ENCODE measurements around the gene SLC2A5. TPM values are rescaled to one million over a fixed set of nuclear protein-coding genes. Genes with fewer than 3 reads are reported as not detected.
"Not testable (repeated sequence)": the region's sequence is repeated elsewhere in the genome, so short reads cannot be mapped to it uniquely, and the experiment has no call there.

The SLC2A5 gene
- total and polyA plus RNA-seq, 4 donors = 4.9 to 12.9 (median 5.7) TPM

- H3K27me3 ChIP-seq (ENCODE audit: control insufficient read depth, insufficient read depth, low read length) = no peaks in the 10 kb centered on the region
- no peaks in the 10 kb centered on the region for H3K36me3 ChIP-seq (ENCODE audit: control insufficient read depth, insufficient read depth, low read length)
- no peak overlapping the region for H3K27ac ChIP-seq (ENCODE audit: low read depth, low read length)
- peak in 1 of 6 donors; percentile 31 for DNase-seq (ENCODE audit: low read depth in 4 of 6, low spot score in 6 of 6)
- H3K4me3 ChIP-seq (ENCODE audit: low read depth, low read length) = no peak overlapping the region
- H3K4me1 ChIP-seq (ENCODE audit: control insufficient read depth, insufficient read depth, low read length) = peaks cover 2% of the 10 kb centered on the region
- peaks cover 4% of the 10 kb centered on the region for H3K9me3 ChIP-seq (ENCODE audit: control insufficient read depth, insufficient read depth, low read length)
- WGBS (ENCODE audit: insufficient coverage) = 62% methylated on average over 5 of the region's 5 CpGs
These were observed 44.0 kb downstream of the SLC2A5 start for GRCh38 chr1:9025449-9025848.

DNA sequence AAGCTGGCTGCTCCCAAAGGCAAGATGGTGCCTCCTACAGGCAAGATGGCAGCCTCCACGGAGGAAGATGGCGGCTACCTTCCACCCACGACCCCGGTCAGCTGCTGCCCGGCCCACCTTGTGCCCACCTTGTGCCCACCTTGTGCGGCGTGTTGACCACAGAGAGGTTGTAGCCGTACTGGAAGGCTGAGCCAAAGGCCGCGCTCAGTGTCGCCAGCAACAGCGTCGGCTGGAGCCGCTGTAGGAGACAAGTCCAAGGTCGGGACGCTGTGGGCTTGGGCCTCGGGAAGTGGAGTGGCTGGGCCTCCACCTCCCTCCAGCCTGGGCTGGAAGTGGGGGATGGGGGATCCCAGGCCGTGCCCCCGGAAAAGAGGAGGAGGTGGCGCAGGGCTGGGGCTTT is 44.6 kb downstream of the SLC2A5 start:
- Histone ChIP-seq H3K4me1 (ENCODE audit: control insufficient read depth, insufficient read depth, low read length) (peaks cover 6% of the 10 kb centered on the region), H3K4me3 (ENCODE audit: low read depth, low read length) (no peak overlapping the region), H3K9me3 (ENCODE audit: control insufficient read depth, insufficient read depth, low read length) (no peaks in the 10 kb centered on the region), H3K27me3 (ENCODE audit: control insufficient read depth, insufficient read depth, low read length) (no peaks in the 10 kb centered on the region), H3K36me3 (ENCODE audit: control insufficient read depth, insufficient read depth, low read length) (no peaks in the 10 kb centered on the region), H3K27ac (ENCODE audit: low read depth, low read length) (no peak overlapping the region)
- 85% methylated on average over 20 of the region's 20 CpGs for WGBS (ENCODE audit: insufficient coverage)
- DNase-seq (ENCODE audit: low read depth in 4 of 6, low spot score in 6 of 6) = no peak

GRCh38 chr1:9022773-9023172 is 46.7 kb downstream of the SLC2A5 start:
- DNase-seq (ENCODE audit: low read depth in 4 of 6, low spot score in 6 of 6) = no peak
- H3K27me3 ChIP-seq (ENCODE audit: control insufficient read depth, insufficient read depth, low read length) = no peaks in the 10 kb centered on the region
- no peaks in the 10 kb centered on the region for H3K36me3 ChIP-seq (ENCODE audit: control insufficient read depth, insufficient read depth, low read length)
- H3K4me1 ChIP-seq (ENCODE audit: control insufficient read depth, insufficient read depth, low read length) = peaks cover 20% of the 10 kb centered on the region
- no peaks in the 10 kb centered on the region for H3K9me3 ChIP-seq (ENCODE audit: control insufficient read depth, insufficient read depth, low read length)
- no peak overlapping the region for H3K4me3 ChIP-seq (ENCODE audit: low read depth, low read length)
- WGBS (ENCODE audit: insufficient coverage) = 93% methylated on average over 6 of the region's 10 CpGs
- no peak overlapping the region for H3K27ac ChIP-seq (ENCODE audit: low read depth, low read length)

DNA sequence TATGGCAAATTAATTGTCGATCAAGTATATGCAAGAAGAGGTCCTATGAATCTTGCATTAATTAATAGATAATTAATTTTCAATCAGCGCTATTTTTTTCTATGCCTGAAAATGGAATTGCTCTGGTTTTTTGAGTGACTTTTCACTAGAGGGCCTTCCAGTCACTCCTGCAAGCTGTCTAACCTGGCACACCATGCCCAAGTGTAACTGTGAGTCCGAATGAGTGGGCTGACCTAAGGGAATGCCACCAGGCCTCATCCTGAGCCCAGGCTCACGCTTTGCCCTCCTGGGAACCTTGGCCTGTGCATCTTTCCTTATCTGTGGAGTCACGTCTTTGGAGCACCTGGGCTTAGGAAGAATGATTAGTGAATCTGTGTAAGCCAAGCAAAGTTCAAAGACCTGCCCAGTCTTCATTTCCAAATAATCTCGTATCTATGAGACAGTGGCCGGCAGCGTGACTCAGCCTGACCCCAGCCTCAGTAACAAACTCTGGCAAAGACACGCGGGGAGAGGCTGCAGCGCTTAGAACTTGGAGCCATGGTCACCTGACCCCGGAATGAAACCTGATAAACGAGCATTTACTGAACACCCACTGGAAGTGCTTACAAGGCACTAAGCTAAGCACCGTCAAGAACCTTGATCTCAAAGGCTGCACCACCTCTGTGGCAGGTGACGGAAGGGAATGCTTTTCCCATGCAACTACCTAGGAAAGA is 47.3 kb downstream of the SLC2A5 start:
- H3K4me3 ChIP-seq (ENCODE audit: low read depth, low read length); H3K27me3 ChIP-seq (ENCODE audit: control insufficient read depth, insufficient read depth, low read length); H3K27ac ChIP-seq (ENCODE audit: low read depth, low read length); DNase-seq (ENCODE audit: low read depth in 4 of 6, low spot score in 6 of 6); H3K9me3 ChIP-seq (ENCODE audit: control insufficient read depth, insufficient read depth, low read length); H3K36me3 ChIP-seq (ENCODE audit: control insufficient read depth, insufficient read depth, low read length): not testable (repeated sequence)
- WGBS (ENCODE audit: insufficient coverage) = no CpG with 5 or more reads among the region's 15 CpGs
- peaks cover 20% of the 10 kb centered on the region for H3K4me1 ChIP-seq (ENCODE audit: control insufficient read depth, insufficient read depth, low read length)

DNA sequence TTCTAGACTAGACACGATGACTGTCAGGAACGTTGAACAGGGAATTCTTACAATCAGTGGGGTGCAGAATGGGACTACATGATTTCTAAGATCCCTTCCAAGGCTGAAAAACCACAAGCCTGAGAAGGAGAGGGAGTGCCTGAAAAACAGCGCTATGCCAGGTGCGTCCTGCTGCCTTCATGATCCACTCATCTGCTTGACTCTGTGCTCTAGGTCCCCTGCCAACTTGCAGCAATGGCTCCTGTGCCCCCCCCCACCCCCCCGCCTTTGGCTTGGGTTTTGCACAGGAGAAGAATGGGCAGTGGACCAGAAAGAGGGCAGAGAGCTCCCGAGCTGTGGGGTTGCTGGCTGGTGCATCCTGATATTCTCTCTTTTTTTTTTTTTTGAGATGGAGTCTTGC is 49.1 kb downstream of the SLC2A5 start:
- DNase-seq (ENCODE audit: low read depth in 4 of 6, low spot score in 6 of 6) = peak in 1 of 6 donors; percentile 18
- H3K9me3 ChIP-seq (ENCODE audit: control insufficient read depth, insufficient read depth, low read length) = no peaks in the 10 kb centered on the region
- no peaks in the 10 kb centered on the region for H3K27me3 ChIP-seq (ENCODE audit: control insufficient read depth, insufficient read depth, low read length)
- H3K4me3 ChIP-seq (ENCODE audit: low read depth, low read length) = no peak overlapping the region
- 38% methylated on average over 2 of the region's 6 CpGs for WGBS (ENCODE audit: insufficient coverage)
- no peak overlapping the region for H3K27ac ChIP-seq (ENCODE audit: low read depth, low read length)
- H3K36me3 ChIP-seq (ENCODE audit: control insufficient read depth, insufficient read depth, low read length) = no peaks in the 10 kb centered on the region
- peaks cover 18% of the 10 kb centered on the region for H3K4me1 ChIP-seq (ENCODE audit: control insufficient read depth, insufficient read depth, low read length)

- Histone ChIP-seq H3K27me3 (ENCODE audit: control insufficient read depth, insufficient read depth, low read length) (no peaks in the 10 kb centered on the region), H3K36me3 (ENCODE audit: control insufficient read depth, insufficient read depth, low read length) (no peaks in the 10 kb centered on the region), H3K27ac (ENCODE audit: low read depth, low read length) (no peak overlapping the region), H3K4me3 (ENCODE audit: low read depth, low read length) (no peak overlapping the region), H3K4me1 (ENCODE audit: control insufficient read depth, insufficient read depth, low read length) (peaks cover 18% of the 10 kb centered on the region), H3K9me3 (ENCODE audit: control insufficient read depth, insufficient read depth, low read length) (no peaks in the 10 kb centered on the region)
- WGBS (ENCODE audit: insufficient coverage) = 8% methylated on average over 4 of the region's 4 CpGs
- DNase-seq (ENCODE audit: low read depth in 4 of 6, low spot score in 6 of 6) = peak in 2 of 6 donors; percentile 21 to 33
These were observed 49.5 kb downstream of the SLC2A5 start for GRCh38 chr1:9019896-9020295.

DNA sequence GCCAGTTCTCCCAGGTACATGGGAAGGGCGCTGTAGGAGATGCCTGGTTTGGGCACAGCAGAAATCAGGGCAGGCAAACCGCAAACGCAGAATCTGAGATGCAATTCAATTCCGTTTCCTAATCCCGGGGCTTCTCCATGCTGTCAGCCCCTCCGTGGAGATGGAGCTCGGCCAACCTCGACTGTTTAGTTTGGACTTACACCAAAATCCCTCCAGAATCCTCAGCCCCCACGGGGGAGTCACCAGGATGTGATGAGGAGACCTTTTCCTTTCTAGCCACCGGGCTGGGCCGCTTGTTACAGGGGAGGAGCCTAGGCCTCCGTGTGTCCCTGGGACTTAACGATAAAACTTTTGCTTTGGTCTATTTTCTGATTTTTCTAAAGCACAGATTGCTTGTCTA is 51.1 kb downstream of the SLC2A5 start:
- H3K27ac ChIP-seq (ENCODE audit: low read depth, low read length) = no peak overlapping the region

DNA sequence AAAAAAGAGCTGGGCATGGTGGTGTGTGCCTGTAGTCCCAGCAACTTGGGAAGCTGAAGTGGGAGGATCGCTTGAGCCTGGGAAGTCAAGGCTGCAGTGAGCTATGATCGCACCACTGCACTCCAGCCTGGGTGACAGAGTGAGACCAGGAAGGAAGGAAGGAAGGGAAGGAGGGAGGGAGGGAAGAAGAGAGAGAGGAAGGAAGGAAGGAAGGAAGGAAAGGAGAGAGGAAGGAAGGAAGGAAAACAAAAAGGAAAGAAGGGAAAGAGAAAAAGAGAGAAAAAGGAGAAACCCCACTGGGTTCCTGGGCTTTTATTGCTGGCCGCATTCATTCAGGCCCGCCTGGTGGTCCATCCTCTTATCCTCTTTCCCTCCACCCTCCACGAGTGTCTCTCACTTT is 53.0 kb downstream of the SLC2A5 start:
- no peak overlapping the region for H3K27ac ChIP-seq (ENCODE audit: low read depth, low read length)
- 77% methylated on average over 5 of the region's 5 CpGs for WGBS (ENCODE audit: insufficient coverage)
- DNase-seq (ENCODE audit: low read depth in 4 of 6, low spot score in 6 of 6) = no peak
- H3K27me3 ChIP-seq (ENCODE audit: control insufficient read depth, insufficient read depth, low read length) = no peaks in the 10 kb centered on the region
- H3K4me1 ChIP-seq (ENCODE audit: control insufficient read depth, insufficient read depth, low read length) = peaks cover 18% of the 10 kb centered on the region
- H3K9me3 ChIP-seq (ENCODE audit: control insufficient read depth, insufficient read depth, low read length) = no peaks in the 10 kb centered on the region
- H3K4me3 ChIP-seq (ENCODE audit: low read depth, low read length) = no peak overlapping the region
- H3K36me3 ChIP-seq (ENCODE audit: control insufficient read depth, insufficient read depth, low read length) = no peaks in the 10 kb centered on the region

More for the DNA sequence above, 51.1 kb downstream of the SLC2A5 start:
- peaks cover 18% of the 10 kb centered on the region for H3K4me1 ChIP-seq (ENCODE audit: control insufficient read depth, insufficient read depth, low read length)
- no peak overlapping the region for H3K4me3 ChIP-seq (ENCODE audit: low read depth, low read length)
- WGBS (ENCODE audit: insufficient coverage) = 55% methylated on average over 8 of the region's 13 CpGs
- DNase-seq (ENCODE audit: low read depth in 4 of 6, low spot score in 6 of 6) = peak in 2 of 6 donors; percentile 34 to 54
- no peaks in the 10 kb centered on the region for H3K27me3 ChIP-seq (ENCODE audit: control insufficient read depth, insufficient read depth, low read length)
- no peaks in the 10 kb centered on the region for H3K36me3 ChIP-seq (ENCODE audit: control insufficient read depth, insufficient read depth, low read length)
- H3K9me3 ChIP-seq (ENCODE audit: control insufficient read depth, insufficient read depth, low read length) = no peaks in the 10 kb centered on the region

DNA sequence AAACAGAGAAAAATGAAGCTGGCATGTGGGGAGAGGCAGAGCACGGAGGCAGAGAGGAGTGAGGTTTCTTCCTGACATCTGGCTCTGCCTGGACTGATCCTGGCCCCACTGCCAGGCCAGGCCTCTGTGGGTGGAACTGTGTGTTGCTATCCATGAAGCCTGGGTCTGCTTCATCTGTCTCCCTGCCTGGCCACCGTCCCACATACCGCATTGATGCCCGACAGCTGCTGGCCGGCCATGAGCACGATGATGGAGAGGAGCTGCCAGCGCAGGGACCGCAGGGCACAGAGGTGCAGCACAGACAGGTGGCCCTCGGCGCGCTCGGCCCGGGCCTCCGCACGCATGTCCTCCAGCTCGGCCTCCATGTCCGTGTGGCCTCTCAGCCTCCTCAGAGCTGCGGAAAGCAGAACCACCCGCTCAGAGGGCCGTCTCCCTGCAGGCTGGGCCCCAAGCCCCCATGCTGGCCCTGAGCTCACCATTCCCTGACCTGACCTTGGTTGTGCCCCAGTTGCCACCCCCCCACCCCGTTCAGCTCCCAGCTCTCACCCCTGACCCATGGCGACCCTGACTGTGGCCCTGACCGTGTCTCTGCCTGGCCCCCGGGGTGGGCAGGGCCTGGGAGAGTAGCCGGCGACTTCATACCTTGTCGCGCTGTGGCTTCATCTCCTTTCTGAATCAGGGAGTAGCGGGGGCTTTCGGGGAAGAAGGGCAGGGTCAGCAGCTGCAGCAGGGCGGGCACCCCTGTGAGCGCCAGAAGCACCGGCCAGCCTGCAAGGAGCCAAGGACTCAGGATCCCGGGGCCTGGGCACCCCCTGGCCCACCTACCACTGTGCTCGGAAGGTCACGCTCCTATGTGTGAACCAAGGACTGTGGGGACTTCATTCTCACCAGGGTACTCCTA is 54.7 kb downstream of the SLC2A5 start:
- no peak for DNase-seq (ENCODE audit: low read depth in 4 of 6, low spot score in 6 of 6)
- H3K4me3 ChIP-seq (ENCODE audit: low read depth, low read length) = no peak overlapping the region
- no peaks in the 10 kb centered on the region for H3K9me3 ChIP-seq (ENCODE audit: control insufficient read depth, insufficient read depth, low read length)
- H3K27me3 ChIP-seq (ENCODE audit: control insufficient read depth, insufficient read depth, low read length) = no peaks in the 10 kb centered on the region
- H3K36me3 ChIP-seq (ENCODE audit: control insufficient read depth, insufficient read depth, low read length) = no peaks in the 10 kb centered on the region
- 88% methylated on average over 36 of the region's 36 CpGs for WGBS (ENCODE audit: insufficient coverage)
- H3K27ac ChIP-seq (ENCODE audit: low read depth, low read length) = no peak overlapping the region
- peaks cover 18% of the 10 kb centered on the region for H3K4me1 ChIP-seq (ENCODE audit: control insufficient read depth, insufficient read depth, low read length)

Data from spinal cord (tissue), 10 donors.